ENCODE results near the gene RPS6KC1.
A peak's percentile ranks its signal among the peaks of the same experiment; 100 is the strongest.

GRCh38 chr1:213122514-213122929, 71.5 kb downstream of the RPS6KC1 start:
- TF ChIP-seq CTCF (IDR thresholded peaks at IDR 0.05; ENCODE audit: low read length) (peak; percentile 45), EZH2 (IDR thresholded peaks at IDR 0.05; ENCODE audit: borderline replicate concordance, low read length) (no peak)

All from OCI-LY1 (cell line).